GM12878 (cell line): Measurements from ENCODE around the gene NFAM1. TPM values are rescaled to one million over a fixed set of nuclear protein-coding genes. Genes with fewer than 3 reads are reported as not detected.

Experiments used
- ATAC-seq: fragments of 200-7000 bp; cut with Tn5 transposase; 3 replicates; pipeline ENCODE4 v1.9.1; 2020; ENCODE audit warnings: mild to moderate bottlenecking, moderate library complexity
- BruUV-seq: library from RNA; stranded (reverse); fragments of 400-500 nt; replicated peaks from 2 replicates; lab custom pipeline; 2021; lab: Mats Ljungman, UMichigan
- CTCF ChIA-PET: fragments of 300-600 bp; sonication (Branson Sonifier 250); formaldehyde crosslinking; extraction: SDS; loops from one replicate; lab custom pipeline; 2021; ENCODE audit warnings: inconsistent platforms; lab: Yijun Ruan, JAX
- POLR2A ChIA-PET: fragments of 350-600 bp; formaldehyde crosslinking; extraction: SDS; loops from one replicate; lab custom pipeline; 2021; ENCODE audit warnings: inconsistent platforms; lab: Charles Lee
- RAD21 ChIA-PET: fragments of 300-600 bp; sonication (Branson Sonifier 250); formaldehyde crosslinking; loops from one replicate; lab custom pipeline; 2023; ENCODE audit warnings: antibody characterized with exemption; ENCODE audit not compliant: unreplicated experiment; lab: Charles Lee
- SMC1A ChIA-PET: fragments of 300-600 bp; sonication (Branson Sonifier 250); formaldehyde crosslinking; loops from one replicate; lab custom pipeline; 2023; ENCODE audit not compliant: unreplicated experiment, uncharacterized antibody; lab: Charles Lee
- DNase-seq: peaks from one replicate; pipeline ENCODE4 v3.0.0-alpha.2; 2011; ENCODE audit warnings: low read depth, low spot score
- FAIRE-seq: peaks from 3 replicates; lab custom pipeline; 2011; peaks lifted over from hg19 to GRCh38; lab: Jason Lieb, UNC
- H2AFZ ChIP-seq: 2 replicates; pipeline ENCODE4 v1.6.0; 2011; ENCODE audit warnings: low read depth, low read length, control low read depth; ENCODE audit not compliant: control insufficient read depth
- H3K27ac ChIP-seq: 2 replicates; pipeline ENCODE4 v1.5.1; 2011; ENCODE audit warnings: control low read depth; ENCODE audit not compliant: control insufficient read depth, insufficient read depth
- H3K27me3 ChIP-seq, 2 experiments: replicated peaks in 1 of 2; 2 replicates each; pipeline versions ENCODE4 v1.6.0 to v1.6.1; 2011; ENCODE audit warnings: low read length in 1 of 2; ENCODE audit not compliant: control insufficient read depth in 2 of 2, insufficient read depth in 2 of 2
- H3K36me3 ChIP-seq, 2 experiments: 2 replicates each; pipeline ENCODE4 v1.5.1; 2011; ENCODE audit warnings: low read length in 1 of 2; ENCODE audit not compliant: control insufficient read depth in 2 of 2, insufficient read depth in 2 of 2
- H3K4me1 ChIP-seq: 2 replicates; pipeline ENCODE4 v1.6.1; 2011; ENCODE audit warnings: mild to moderate bottlenecking, low read length, moderate library complexity, mixed read lengths; ENCODE audit not compliant: control insufficient read depth, insufficient read depth
- H3K4me2 ChIP-seq: 2 replicates; pipeline ENCODE4 v1.6.0; 2011; ENCODE audit warnings: control low read depth; ENCODE audit not compliant: control insufficient read depth, insufficient read depth
- H3K4me3 ChIP-seq: fragments of 200-600 bp; sonication (generic); 2 replicates; pipeline ENCODE4 v1.5.1; 2016
- H3K79me2 ChIP-seq: 2 replicates; pipeline ENCODE4 v1.6.0; 2011; ENCODE audit warnings: low read length; ENCODE audit not compliant: control insufficient read depth, insufficient read depth
- H3K9ac ChIP-seq: 2 replicates; pipeline ENCODE4 v1.8.0; 2011; ENCODE audit warnings: low read length, control low read depth, mixed read lengths; ENCODE audit not compliant: control insufficient read depth, insufficient read depth
- H3K9me3 ChIP-seq: replicated peaks from 3 replicates; pipeline ENCODE4 v1.5.1; 2011; ENCODE audit warnings: mild to moderate bottlenecking, low read length; ENCODE audit not compliant: control insufficient read depth, insufficient read depth
- H4K20me1 ChIP-seq: 2 replicates; pipeline ENCODE4 v1.6.0; 2011; ENCODE audit not compliant: control insufficient read depth, insufficient read depth
- CBX5 ChIP-seq: sonication (generic); IDR thresholded peaks from 2 replicates; pipeline ENCODE4 v1.6.1; 2016; ENCODE audit warnings: low read depth, moderate library complexity, mild to moderate bottlenecking, inconsistent platforms
- CTCF ChIP-seq, 3 experiments: IDR thresholded peaks in 2 of 3; conservative IDR thresholded peaks in 1 of 3; 2 replicates each; pipeline ENCODE4 v1.5.1; 2011; ENCODE audit warnings: low read depth in 3 of 3, low read length in 3 of 3, mild to moderate bottlenecking in 3 of 3, control low read depth in 2 of 3, moderate library complexity in 2 of 3, inconsistent platforms in 1 of 3, mixed read lengths in 1 of 3; ENCODE audit not compliant: control insufficient read depth in 2 of 3, insufficient read depth in 1 of 3; ENCODE audit errors: extremely low read depth in 1 of 3
- LARP7 ChIP-seq: fragments of 450-650 bp; IDR thresholded peaks from 2 replicates; pipeline ENCODE4 v1.6.1; 2017; ENCODE audit warnings: mild to moderate bottlenecking
- NFYA ChIP-seq: IDR thresholded peaks from 2 replicates; pipeline ENCODE4 v1.6.1; 2011; ENCODE audit warnings: low read depth, mild to moderate bottlenecking, low read length, improper control_type of control experiment, borderline replicate concordance
- SMARCA5 ChIP-seq: fragments of 450-650 bp; IDR thresholded peaks from 2 replicates; pipeline ENCODE4 v1.6.1; 2017; ENCODE audit warnings: mild to moderate bottlenecking
- SPI1 ChIP-seq: IDR thresholded peaks from 2 replicates; pipeline ENCODE4 v1.6.1; 2011; ENCODE audit warnings: low read depth, mild to moderate bottlenecking, low read length, moderate library complexity, borderline replicate concordance; ENCODE audit not compliant: insufficient read depth
- TCF12 ChIP-seq: IDR thresholded peaks from 2 replicates; pipeline ENCODE4 v1.6.1; 2011; ENCODE audit warnings: low read depth, mild to moderate bottlenecking, low read length
- TCF3 ChIP-seq: IDR thresholded peaks from 2 replicates; pipeline ENCODE4 v1.6.1; 2012; ENCODE audit warnings: low read depth, mild to moderate bottlenecking, low read length, borderline replicate concordance; ENCODE audit not compliant: insufficient read depth
- ZNF384 ChIP-seq: IDR thresholded peaks from 2 replicates; pipeline ENCODE4 v1.6.1; 2012; ENCODE audit warnings: low read depth, mild to moderate bottlenecking, low read length, improper control_type of control experiment, borderline replicate concordance
- WGBS: methylation state at CpG from one replicate; pipeline ENCODE4 v1.1.6; 2016; ENCODE audit warnings: low lambda C conversion rate; ENCODE audit not compliant: insufficient replicate concordance, insufficient coverage; ENCODE audit errors: missing lambda C conversion rate; 5-methylcytosine and 5-hydroxymethylcytosine counted together
- in situ Hi-C: fragments of 300-500 bp; cut with MboI; formaldehyde crosslinking; loops from 9 replicates; pipeline ENCODE4 v1.14.3; 2018; ENCODE audit warnings: mixed read lengths
- intact Hi-C: fragments of 100-400 bp; cut with micrococcal nuclease; formaldehyde crosslinking; loops from one replicate; pipeline ENCODE4 v1.14.2; 2022; ENCODE audit not compliant: unreplicated experiment
- polyA plus RNA-seq, 11 experiments: library from polyadenylated mRNA; depleted of rRNA in 4 of 11; unstranded in 6 of 11; stranded (reverse) in 5 of 11; fragments of >200 nt; fragmentation: Nextera tagmentation in 4 of 11; fragmentation: Illumina TruSeq in 1 of 11; extraction: Ambion mirVana in 4 of 11; extraction: Trizol in 1 of 11; gene quantifications; 1 replicate in 1 of 11; 2 replicates in 10 of 11; pipeline versions ENCODE4 v1.2.1 to v1.2.3, GENCODE V29; 2011 to 2016; ENCODE audit warnings: inconsistent platforms in 2 of 11, missing spikeins in 2 of 11, low read depth in 1 of 11
- total RNA-seq, 4 experiments: library from RNA; depleted of rRNA in 3 of 4; stranded (reverse); fragments of >200 nt in 3 of 4; fragmentation: Illumina TruSeq in 1 of 4; extraction: Trizol in 1 of 4; gene quantifications; 2 replicates each; pipeline versions ENCODE4 v1.2.1 to v1.2.3, GENCODE V29; 2013 to 2021

Gene NFAM1
- total and polyA plus RNA-seq, 10 of the 15 experiments (the other 5 are each of a cell fraction or from before 2014, with no cell fraction given), result 0.13 to 1.3 (median 0.24) TPM; not detected in 3

GRCh38 chr22:42396621-42397331, 35.4 kb downstream of the NFAM1 start:
- Histone ChIP-seq H3K4me2 (peak overlapping the region; percentile 78), H3K27ac (peak overlapping the region; percentile 15; the same call in 1 of the 2 replicates), H3K4me1 (peaks cover 16% of the 10 kb centered on the region), H3K27me3 (no peaks in the 10 kb centered on the region; a peak in 1 of 4 replicates), H3K9me3 (no peaks in the 10 kb centered on the region), H4K20me1 (no peaks in the 10 kb centered on the region), H3K79me2 (no peaks in the 10 kb centered on the region), H2AFZ (peak overlapping the region; percentile 75), H3K36me3 (no peaks in the 10 kb centered on the region)
- FAIRE-seq (no peak), DNase-seq (no peak), ATAC-seq (peak; percentile 77)
- intact Hi-C loops, result no loop called here
- SMC1A ChIA-PET, result interaction anchor here (0.9 to 2.3 kb wide), 6 partner anchors 23 to 263 kb away, joined by 3 to 13 read pairs (median 4); no protein-coding TSS in a partner anchor
- no TSS peak for BruUV-seq
- CTCF ChIA-PET, result interaction anchor here (0.9 to 2.2 kb wide), 11 partner anchors 10 to 305 kb away, joined by 3 to 11 read pairs (median 4); partner anchors contain the start of gene NFAM1
- WGBS, result 6% methylated on average over 24 of the region's 24 CpGs
- RAD21 ChIA-PET, result interaction anchor here (1.0 to 1.7 kb wide), 6 partner anchors 22 to 40 kb away, joined by 3 to 10 read pairs (median 4); no protein-coding TSS in a partner anchor
- TF ChIP-seq CBX5 (no peak), LARP7 (peak; percentile 45; the same call in 1 of the 2 replicates), SPI1 (peak; percentile 21; the same call in 1 of the 2 replicates), NFYA (no peak), SMARCA5 (0 out of 2 replicates have a peak, but pooled peaks have one; percentile 26), ZNF384 (no peak), TCF3 (peak; percentile 55; the same call in 1 of the 2 replicates), CTCF (IDR thresholded peaks at IDR 0.05 in 2 of 3, conservative IDR thresholded peaks at IDR 0.05 in 1 of 3; ENCODE audit: control insufficient read depth in 2 of 3, extremely low read depth in 1 of 3, insufficient read depth in 1 of 3, low read depth in 3 of 3, low read length in 3 of 3) (peak; percentile 11 to 23 (median 18); a peak in 4 of 6 replicates), TCF12 (peak; percentile 72; the same call in 1 of the 2 replicates)
- TF ChIP-seq, all 136 proteins: peak for 6
- H3K4me3 ChIP-seq, result peak overlapping the region; percentile 41; the same call in 1 of the 2 replicates
- H3K9ac ChIP-seq, result no peak overlapping the region; the same call in 1 of the 2 replicates
- POLR2A ChIA-PET, result interaction anchor here (1.2 kb wide), 1 partner anchor 23 kb away, joined by 6 read pairs; no protein-coding TSS in a partner anchor
- in situ Hi-C loops, result no loop called here
